HG02943 (cell line): ENCODE measurements around the gene LATS2.

Experiments used
- ATAC-seq: cut with Tn5 transposase; IDR thresholded peaks from one replicate; pipeline ENCODE4 v1.9.1; 2021; ENCODE audit warnings: mild to moderate bottlenecking, low read depth, moderate library complexity; ENCODE audit not compliant: unreplicated experiment

The LATS2 gene

GRCh38 chr13:20924758-20925394 is 136.5 kb downstream of the LATS2 start:
- no peak for ATAC-seq

GRCh38 chr13:20923272-20923671 is 138.1 kb downstream of the LATS2 start:
- no peak for ATAC-seq
